Measurements from ENCODE around the gene EIF4G1. TPM values are rescaled to one million over a fixed set of nuclear protein-coding genes. Genes with fewer than 3 reads are reported as not detected.

Gene EIF4G1
- polyA plus RNA-seq, 1 donor from 2014 or later, result 66.9 TPM

DNA sequence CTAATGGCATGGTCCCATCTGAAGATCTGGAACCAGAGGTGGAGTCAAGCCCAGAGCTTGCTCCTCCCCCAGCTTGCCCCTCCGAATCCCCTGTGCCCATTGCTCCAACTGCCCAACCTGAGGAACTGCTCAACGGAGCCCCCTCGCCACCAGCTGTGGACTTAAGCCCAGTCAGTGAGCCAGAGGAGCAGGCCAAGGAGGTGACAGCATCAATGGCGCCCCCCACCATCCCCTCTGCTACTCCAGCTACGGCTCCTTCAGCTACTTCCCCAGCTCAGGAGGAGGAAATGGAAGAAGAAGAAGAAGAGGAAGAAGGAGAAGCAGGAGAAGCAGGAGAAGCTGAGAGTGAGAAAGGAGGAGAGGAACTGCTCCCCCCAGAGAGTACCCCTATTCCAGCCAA lies 7.3 kb downstream of the EIF4G1 start:
- no peak overlapping the region for H2AFZ ChIP-seq (ENCODE audit: low read depth, low read length)
- TF ChIP-seq SMC3 (conservative IDR thresholded peaks at IDR 0.05; ENCODE audit: poor library complexity) (no peak), TAF1 (IDR thresholded peaks at IDR 0.05; ENCODE audit: low read depth) (no peak), EP300 (conservative IDR thresholded peaks at IDR 0.05; ENCODE audit: poor library complexity, severe bottlenecking) (no peak), MXI1 (conservative IDR thresholded peaks at IDR 0.05; ENCODE audit: poor library complexity, severe bottlenecking) (no peak), POLR2AphosphoS5 (IDR thresholded peaks at IDR 0.05) (no peak), EZH2 (IDR thresholded peaks at IDR 0.05; ENCODE audit: borderline replicate concordance, insufficient read depth, low read length, poor library complexity, severe bottlenecking) (no peak), RAD21 (conservative IDR thresholded peaks at IDR 0.05) (no peak)
- TF ChIP-seq, protein P1, sequence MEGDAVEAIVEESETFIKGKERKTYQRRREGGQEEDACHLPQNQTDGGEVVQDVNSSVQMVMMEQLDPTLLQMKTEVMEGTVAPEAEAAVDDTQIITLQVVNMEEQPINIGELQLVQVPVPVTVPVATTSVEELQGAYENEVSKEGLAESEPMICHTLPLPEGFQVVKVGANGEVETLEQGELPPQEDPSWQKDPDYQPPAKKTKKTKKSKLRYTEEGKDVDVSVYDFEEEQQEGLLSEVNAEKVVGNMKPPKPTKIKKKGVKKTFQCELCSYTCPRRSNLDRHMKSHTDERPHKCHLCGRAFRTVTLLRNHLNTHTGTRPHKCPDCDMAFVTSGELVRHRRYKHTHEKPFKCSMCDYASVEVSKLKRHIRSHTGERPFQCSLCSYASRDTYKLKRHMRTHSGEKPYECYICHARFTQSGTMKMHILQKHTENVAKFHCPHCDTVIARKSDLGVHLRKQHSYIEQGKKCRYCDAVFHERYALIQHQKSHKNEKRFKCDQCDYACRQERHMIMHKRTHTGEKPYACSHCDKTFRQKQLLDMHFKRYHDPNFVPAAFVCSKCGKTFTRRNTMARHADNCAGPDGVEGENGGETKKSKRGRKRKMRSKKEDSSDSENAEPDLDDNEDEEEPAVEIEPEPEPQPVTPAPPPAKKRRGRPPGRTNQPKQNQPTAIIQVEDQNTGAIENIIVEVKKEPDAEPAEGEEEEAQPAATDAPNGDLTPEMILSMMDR (IDR thresholded peaks at IDR 0.05; ENCODE audit: poor library complexity, severe bottlenecking), result no peak
- TF ChIP-seq, protein P2, sequence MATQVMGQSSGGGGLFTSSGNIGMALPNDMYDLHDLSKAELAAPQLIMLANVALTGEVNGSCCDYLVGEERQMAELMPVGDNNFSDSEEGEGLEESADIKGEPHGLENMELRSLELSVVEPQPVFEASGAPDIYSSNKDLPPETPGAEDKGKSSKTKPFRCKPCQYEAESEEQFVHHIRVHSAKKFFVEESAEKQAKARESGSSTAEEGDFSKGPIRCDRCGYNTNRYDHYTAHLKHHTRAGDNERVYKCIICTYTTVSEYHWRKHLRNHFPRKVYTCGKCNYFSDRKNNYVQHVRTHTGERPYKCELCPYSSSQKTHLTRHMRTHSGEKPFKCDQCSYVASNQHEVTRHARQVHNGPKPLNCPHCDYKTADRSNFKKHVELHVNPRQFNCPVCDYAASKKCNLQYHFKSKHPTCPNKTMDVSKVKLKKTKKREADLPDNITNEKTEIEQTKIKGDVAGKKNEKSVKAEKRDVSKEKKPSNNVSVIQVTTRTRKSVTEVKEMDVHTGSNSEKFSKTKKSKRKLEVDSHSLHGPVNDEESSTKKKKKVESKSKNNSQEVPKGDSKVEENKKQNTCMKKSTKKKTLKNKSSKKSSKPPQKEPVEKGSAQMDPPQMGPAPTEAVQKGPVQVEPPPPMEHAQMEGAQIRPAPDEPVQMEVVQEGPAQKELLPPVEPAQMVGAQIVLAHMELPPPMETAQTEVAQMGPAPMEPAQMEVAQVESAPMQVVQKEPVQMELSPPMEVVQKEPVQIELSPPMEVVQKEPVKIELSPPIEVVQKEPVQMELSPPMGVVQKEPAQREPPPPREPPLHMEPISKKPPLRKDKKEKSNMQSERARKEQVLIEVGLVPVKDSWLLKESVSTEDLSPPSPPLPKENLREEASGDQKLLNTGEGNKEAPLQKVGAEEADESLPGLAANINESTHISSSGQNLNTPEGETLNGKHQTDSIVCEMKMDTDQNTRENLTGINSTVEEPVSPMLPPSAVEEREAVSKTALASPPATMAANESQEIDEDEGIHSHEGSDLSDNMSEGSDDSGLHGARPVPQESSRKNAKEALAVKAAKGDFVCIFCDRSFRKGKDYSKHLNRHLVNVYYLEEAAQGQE (IDR thresholded peaks at IDR 0.05; ENCODE audit: borderline replicate concordance), result no peak
- no peaks in the 10 kb centered on the region for H3K9me2 ChIP-seq (ENCODE audit: insufficient read depth, low read length)
- H3K79me2 ChIP-seq (replicated peaks; ENCODE audit: insufficient read depth, low read length), result peaks cover 21% of the 10 kb centered on the region
- peaks cover 4% of the 10 kb centered on the region for H3K36me3 ChIP-seq (ENCODE audit: insufficient read depth, low read length)
- no peaks in the 10 kb centered on the region for H4K20me1 ChIP-seq (ENCODE audit: insufficient read depth)
- no peaks in the 10 kb centered on the region for H3K27me3 ChIP-seq (ENCODE audit: insufficient read depth, low read depth, low read length)
- no peaks in the 10 kb centered on the region for H3K9me3 ChIP-seq (ENCODE audit: low read length)
- no peak overlapping the region for H3K4me2 ChIP-seq (ENCODE audit: low read length)
- no peaks in the 10 kb centered on the region for H3F3A ChIP-seq (ENCODE audit: insufficient read depth, low read length, poor library complexity, severe bottlenecking)
- H3K27ac ChIP-seq (ENCODE audit: low read length), result no peak overlapping the region
- H3K9ac ChIP-seq (ENCODE audit: low read length), result no peak overlapping the region
- H3K4me3 ChIP-seq (ENCODE audit: low read length), result no peak overlapping the region

DNA sequence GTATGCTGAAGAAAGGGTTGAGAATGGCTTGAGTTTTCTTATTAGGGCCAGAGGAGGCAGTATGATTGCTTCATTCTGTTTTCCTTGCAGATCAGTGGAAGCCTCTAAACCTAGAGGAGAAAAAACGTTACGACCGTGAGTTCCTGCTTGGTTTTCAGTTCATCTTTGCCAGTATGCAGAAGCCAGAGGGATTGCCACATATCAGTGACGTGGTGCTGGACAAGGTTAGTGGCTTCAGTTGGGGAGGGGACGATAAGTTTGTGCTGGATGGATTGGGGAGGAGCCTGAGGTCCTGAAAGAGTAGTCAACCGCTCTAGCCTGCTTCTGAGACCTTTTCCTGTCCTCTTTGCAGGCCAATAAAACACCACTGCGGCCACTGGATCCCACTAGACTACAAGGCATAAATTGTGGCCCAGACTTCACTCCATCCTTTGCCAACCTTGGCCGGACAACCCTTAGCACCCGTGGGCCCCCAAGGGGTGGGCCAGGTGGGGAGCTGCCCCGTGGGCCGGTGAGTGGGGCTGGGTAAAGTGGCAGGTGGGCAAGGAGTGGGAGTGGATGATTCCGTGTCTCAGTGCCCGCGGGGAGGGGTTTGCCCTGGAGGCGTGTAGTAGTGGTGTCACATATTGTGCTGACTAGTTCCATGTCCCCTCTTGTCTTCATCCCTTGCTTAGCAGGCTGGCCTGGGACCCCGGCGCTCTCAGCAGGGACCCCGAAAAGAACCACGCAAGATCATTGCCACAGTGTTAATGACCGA lies 8.5 kb downstream of the EIF4G1 start:
- peaks cover 11% of the 10 kb centered on the region for H3K79me2 ChIP-seq (replicated peaks; ENCODE audit: insufficient read depth, low read length)

More for the DNA sequence above, 8.5 kb downstream of the EIF4G1 start:
- no peak overlapping the region for H2AFZ ChIP-seq (ENCODE audit: low read depth, low read length)
- H3K9ac ChIP-seq (ENCODE audit: low read length), result no peak overlapping the region
- H3K9me2 ChIP-seq (ENCODE audit: insufficient read depth, low read length), result no peaks in the 10 kb centered on the region
- no peaks in the 10 kb centered on the region for H3F3A ChIP-seq (ENCODE audit: insufficient read depth, low read length, poor library complexity, severe bottlenecking)
- H3K27me3 ChIP-seq (ENCODE audit: insufficient read depth, low read depth, low read length), result no peaks in the 10 kb centered on the region
- peaks cover 4% of the 10 kb centered on the region for H3K36me3 ChIP-seq (ENCODE audit: insufficient read depth, low read length)
- no peaks in the 10 kb centered on the region for H4K20me1 ChIP-seq (ENCODE audit: insufficient read depth)
- TF ChIP-seq POLR2AphosphoS5 (IDR thresholded peaks at IDR 0.05) (no peak), TAF1 (IDR thresholded peaks at IDR 0.05; ENCODE audit: low read depth) (no peak), RAD21 (conservative IDR thresholded peaks at IDR 0.05) (no peak), MXI1 (conservative IDR thresholded peaks at IDR 0.05; ENCODE audit: poor library complexity, severe bottlenecking) (no peak), EZH2 (IDR thresholded peaks at IDR 0.05; ENCODE audit: borderline replicate concordance, insufficient read depth, low read length, poor library complexity, severe bottlenecking) (no peak), EP300 (conservative IDR thresholded peaks at IDR 0.05; ENCODE audit: poor library complexity, severe bottlenecking) (no peak)
- TF ChIP-seq, protein P2 (IDR thresholded peaks at IDR 0.05; ENCODE audit: borderline replicate concordance), result no peak
- no peak overlapping the region for H3K4me3 ChIP-seq (ENCODE audit: low read length)
- H3K9me3 ChIP-seq (ENCODE audit: low read length), result no peaks in the 10 kb centered on the region
- H3K27ac ChIP-seq (ENCODE audit: low read length), result no peak overlapping the region
- H3K4me2 ChIP-seq (ENCODE audit: low read length), result no peak overlapping the region

All from neural cell (in vitro differentiated cells).